ENCODE measurements around the gene GALNT1.

The GALNT1 gene

DNA sequence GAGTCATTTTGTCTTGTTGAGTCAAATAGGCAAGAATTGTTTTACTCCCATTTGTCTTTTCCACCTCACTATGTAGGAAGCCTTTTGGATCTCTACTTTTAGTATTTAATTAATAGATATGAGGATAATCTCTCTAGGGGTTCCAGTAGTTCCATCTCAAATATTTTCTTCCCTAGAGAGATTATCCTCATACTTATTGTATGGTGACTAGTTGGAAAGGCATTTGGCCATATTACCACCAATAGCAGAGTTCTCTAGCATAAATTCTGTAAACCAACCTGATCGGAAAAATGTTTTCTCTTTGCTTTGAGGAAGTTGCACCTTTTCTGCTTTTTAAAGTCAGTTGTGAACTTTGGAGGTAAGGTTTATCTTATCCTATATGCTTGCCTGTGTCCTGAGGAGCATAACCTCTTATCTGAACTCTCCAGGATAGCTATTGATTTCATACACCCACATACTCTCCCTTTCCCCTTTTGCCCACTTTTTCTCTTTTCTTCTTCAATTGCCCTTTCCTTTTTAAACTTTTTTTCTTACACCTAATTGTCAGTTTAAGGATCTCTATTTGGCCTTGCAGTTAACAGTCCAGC, 100.8 kb downstream of the GALNT1 start:
- no peak for DNase-seq

DNA sequence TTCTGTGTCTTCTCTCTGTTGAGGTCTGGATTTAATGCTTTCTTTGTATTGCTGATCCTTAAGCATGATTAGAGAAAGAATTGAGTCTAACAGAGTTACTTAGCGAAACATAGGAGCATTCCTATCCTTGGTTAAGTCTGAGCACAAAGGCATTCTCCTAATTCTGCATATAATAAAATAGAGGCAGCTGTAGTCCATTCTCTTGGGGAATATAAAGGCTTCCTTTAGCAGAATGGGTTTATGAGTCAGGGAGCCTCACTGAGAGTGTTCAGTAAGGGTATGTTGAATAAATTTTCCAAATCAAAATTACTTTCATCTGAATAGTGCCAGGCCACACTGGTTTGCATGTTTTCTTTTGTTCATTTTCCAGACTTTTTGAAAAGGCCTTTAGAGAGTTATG, 101.5 kb downstream of the GALNT1 start:
- DNase-seq: no peak

DNA sequence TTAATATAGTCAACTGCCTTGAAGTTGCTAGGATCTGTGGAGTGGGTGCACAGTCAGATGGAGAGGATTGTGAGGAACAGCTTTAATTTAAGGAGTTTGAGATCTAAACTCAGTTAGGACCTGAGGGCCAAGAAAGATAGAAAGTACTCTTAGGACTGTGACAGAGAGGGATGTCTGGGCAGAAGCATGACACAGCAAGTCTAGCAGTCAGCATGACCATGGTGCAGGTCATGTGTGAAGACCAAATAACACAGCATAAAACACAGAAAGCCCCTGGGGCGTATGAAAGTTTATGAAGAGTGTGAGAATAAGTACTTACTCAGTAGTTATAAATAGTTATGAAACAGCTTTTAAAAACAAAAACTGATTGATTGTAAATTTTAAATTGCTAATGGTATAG, 107.2 kb downstream of the GALNT1 start:
- no peak for DNase-seq

DNA sequence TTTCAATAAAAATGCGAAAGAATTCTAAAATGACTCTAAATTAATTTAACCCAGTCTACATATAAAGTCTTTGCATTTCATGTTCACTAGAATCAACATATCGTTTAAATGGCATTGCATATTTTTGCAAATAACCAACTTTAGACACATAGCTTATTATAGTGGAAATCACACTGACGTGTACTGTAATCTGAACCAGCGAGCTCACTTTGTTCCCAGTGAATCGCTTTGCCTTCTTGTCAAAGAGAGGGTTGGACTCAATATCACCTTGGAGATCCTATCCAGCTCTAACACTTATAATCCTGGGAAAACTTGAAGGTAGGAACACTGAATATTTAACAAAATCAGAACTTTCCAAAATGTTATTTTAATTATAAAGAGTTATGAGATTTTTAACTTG, 108.2 kb downstream of the GALNT1 start:
- no peak for DNase-seq

DNA sequence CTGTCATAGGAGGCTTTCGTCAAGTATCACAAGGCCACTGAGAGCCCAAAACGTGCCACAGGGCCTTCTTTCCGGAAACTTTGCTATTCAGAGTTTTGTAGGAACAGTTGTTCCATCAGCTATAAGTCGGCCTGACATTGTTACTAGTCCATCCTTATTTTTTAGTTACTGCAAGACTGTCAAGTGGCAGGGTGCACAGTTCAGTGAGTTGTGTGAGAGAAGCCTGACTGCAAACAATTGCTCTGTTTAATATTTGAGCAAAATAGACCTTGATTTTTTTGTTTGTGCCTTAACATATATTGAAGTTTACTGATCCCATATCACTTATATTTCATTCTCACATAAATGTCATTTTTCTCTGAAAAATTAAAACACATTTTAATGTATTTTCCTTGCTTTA, 110.1 kb downstream of the GALNT1 start:
- no peak for DNase-seq

DNA sequence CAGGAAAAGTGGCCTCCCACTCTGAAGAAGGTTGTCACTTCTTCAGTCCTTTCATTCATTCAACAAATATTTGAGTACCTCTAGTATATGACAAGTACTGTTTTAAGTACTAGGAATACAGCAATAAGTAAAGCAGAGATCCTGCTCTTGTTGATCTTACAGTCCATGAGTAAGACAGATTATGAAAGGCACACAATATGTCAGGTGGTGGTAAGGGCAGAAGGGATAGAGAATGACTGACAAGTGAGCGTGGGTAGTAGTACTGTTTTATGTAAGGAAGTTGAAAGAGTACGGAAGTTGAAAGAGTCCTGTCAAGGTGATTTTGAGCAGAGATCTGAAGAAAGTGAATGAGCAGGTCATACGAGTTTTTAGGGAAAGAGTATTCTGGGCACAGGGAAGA, 111.3 kb downstream of the GALNT1 start:
- no peak for DNase-seq

DNA sequence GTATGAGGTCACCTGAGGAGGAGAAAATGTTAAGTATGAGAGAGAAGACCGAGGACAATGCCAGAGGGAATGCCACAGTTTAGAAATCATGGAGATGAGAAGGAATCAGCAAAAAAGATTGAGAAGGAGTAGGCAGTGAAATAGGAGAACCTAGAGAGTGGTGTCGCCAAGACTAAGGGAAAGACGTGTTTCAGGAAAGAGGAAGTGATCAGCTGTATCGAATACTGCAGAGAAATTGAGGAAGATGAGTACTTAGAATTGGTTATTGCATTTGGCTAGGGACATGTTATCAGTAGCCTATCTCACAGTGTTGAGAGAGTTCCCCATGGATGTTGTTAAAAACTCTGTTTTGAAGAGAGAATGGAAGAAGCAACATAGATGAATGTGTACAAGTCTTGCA, 112.3 kb downstream of the GALNT1 start:
- no peak for DNase-seq

DNA sequence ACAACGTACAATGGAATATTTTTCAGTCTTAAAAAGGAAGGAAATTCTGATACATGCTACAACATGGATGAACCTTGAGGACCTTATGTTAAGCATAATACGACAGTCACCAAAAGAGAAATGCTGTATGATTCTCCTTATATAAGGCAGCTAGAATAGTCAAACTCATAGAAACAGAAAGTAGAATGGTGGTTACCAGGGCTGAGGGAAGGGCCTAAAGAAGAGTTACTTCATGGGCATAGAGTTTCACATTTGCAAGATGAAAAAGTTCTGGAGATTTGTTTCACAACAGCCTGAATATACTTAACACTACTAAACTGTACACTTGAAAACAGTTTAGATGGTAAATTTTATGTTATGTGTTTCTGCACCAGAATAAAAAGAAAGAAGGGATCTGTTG, 113.3 kb downstream of the GALNT1 start:
- DNase-seq: no peak

DNA sequence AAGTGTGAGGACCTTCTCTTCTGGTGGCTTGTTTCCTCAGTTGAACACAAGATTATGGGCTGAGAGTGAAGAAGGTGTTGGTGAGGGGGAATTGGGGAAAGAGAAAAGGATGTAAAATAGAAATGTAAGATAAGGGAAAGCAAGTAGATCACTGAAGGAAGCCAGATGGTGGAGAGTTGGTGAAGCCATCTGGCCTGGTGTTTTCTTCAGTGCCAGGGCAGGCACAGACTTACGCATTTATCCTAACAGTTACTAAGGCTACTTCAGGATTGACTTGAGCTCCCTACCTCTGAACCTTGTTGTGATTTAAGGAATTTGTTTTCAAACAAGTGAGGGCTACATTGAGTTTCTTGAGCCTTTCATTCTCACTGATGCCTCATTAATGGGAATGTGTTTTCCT, 113.8 kb downstream of the GALNT1 start:
- no peak for DNase-seq

DNA sequence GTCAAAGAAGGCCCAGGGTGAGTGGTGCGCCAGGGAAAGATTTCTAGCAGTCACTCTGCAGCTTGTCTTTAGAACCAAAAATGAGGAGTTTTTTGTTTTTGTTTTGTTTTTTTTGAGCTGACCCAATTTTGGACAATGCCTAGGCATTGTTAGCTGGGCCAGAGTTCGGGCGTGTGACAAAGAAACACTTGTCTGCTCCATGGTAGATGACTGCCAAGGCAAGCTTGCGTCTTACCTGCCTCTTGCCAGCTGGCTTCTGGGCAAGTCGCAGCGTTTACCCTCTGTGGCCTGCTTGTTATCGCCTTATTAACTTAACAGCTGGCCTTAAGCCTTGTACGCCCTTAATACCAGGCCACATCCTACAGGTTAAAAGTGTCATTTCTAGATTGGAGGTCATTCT, 114.3 kb downstream of the GALNT1 start:
- DNase-seq: no peak

DNA sequence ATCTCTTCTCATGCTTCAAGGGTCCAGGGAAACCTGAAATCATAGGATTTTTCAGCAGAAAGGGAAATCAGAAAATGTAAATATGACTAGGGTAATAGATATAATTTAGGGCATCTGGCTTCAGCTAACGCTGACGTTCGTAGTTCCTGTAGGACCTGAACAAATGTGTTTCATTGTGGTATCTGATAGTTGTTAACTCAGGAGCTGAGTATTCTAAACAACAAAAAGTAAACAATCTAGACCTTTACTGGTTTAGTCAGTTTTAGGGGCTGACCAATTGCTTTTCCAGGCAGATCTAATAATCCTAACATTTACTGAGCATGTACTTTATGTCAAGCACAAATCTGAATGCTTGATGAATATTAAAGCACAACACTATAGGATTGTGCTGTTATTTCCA, 114.8 kb downstream of the GALNT1 start:
- DNase-seq: no peak

DNA sequence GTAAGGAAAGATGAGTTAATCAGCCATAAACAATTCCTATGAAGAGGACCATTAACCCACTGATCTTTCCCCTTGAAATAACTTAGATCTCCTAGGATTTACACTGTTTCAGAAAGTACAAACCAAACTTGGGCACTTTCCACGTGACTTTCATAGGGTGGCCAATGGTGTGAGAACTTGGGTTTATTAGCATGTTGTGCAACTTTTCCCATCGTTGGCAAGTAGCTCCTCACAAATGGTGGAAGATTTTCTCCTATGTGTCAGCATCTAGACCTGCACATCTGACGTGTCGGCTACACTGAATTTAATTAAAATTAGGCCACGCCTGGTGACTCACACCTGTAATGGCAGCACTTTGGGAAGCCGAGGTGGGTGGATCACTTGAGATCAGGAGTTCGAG, 116.3 kb downstream of the GALNT1 start:
- no peak for DNase-seq

DNA sequence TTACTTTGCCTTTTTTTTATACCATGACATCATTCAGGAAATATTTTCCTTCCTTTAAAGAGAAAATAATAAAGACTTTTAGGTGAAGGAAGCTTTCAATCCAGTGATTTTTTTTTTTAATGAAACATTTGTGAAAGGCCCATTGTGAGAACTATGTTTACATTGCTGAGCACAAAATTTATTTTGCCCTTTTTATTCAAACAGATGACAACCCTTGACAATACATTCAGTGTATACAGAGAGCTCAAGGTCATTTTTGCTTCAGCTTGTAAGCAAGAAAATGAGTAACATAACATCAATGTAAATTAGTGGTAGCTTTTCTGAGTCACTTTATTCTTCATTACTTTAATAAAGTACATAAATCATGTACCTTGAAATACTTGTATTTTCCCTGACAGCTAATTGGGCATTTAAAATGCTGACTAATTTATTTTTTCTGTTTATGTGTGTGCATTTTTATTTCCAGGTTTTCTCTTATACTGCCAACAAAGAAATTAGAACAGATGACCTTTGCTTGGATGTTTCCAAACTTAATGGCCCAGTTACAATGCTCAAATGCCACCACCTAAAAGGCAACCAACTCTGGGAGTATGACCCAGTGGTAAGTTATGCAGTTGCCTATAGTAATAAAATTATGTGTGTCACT, 121.6 kb downstream of the GALNT1 start:
- DNase-seq: no peak

DNA sequence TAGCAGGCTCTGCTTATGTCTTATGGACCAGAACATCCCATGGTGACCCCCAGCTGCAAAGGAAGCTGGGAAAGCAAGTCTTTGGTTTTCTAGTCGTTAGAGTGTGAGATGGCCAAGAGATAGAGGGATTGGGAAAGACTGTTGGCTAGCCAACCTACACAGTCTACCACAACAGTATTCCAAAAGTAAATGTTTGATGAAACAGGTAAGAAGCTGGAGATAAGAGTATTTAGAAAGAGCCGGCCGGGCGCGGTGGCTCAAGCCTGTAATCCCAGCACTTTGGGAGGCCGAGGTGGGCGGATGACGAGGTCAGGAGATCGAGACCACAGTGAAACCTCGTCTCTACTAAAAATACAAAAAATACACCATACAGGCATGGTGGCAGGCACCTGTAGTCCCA, 124.4 kb downstream of the GALNT1 start:
- DNase-seq: no peak

DNA sequence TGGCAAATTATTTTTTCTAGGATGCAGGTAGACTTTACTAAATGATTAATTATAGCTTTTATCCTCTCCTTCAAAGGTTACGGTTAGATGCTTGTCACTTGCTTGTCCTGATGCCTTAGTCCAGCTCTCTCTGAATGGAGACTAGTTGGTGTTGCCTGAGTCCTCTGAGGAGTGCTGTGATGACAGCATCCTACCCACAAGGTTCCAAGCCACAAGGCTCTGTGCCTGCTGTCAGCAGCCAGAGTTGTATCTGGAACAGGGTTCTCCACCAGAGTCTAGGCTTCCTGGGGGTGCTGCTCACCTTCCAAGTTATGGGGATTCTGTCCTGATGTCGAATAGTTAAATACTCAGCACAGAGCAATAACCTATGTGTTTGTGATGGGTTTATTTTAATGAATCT, 125.7 kb downstream of the GALNT1 start:
- DNase-seq: no peak

DNA sequence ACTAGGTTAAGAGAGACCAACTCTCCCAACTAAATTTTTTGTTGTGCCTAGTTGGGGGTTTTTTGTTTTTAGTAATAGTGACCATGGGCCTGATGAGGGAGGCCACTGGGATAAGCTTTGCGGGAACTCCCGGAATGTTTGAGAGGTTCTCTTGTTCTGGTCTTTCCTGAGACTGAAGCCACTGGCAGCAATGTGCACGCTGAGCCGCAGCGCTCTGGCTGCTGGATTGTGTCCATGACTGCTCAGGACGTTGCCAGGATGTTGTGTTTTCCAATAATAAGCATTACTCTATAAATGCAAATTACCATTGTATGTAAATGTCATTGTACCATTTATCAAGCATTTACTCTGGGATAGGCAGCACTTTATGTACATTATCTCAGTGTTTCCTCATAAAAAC, 126.1 kb downstream of the GALNT1 start:
- no peak for DNase-seq

DNA sequence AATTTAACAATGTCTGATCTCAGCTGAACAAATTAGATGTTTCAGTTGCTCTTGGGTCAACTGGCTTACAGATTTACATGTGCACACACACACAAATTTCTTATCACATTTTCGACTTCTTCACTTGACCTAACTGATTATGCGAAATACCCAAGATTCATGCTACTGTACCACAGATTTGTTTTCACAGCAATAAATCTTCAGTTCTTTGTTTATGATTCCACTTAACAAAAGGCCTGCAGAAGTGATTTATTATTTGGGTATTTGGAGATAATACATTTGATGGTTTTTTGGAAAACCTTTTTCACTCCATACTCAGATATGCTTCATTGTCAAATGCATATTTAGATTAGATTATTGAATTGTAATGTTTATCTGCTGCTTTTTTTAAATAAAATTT, 129.0 kb downstream of the GALNT1 start:
- DNase-seq: no peak

DNA sequence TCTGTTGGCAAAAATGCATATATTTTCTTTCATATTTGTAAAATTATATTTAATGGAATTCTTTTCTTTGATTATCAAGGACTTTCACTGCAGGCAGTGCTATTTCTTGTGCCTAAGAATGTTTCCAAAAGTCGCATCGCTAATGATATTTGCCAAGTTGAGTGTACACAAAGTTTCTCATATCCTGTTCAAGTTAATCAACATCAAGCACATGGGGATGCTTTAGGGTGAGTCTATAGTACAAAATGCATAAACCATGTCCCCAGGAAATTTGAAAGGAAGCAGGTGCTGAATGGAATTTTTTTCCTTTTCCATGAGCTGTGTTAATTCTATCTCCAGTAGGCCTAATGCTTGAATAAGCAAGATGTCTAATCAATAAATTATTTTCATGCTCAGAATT, 129.7 kb downstream of the GALNT1 start:
- no peak for DNase-seq

DNA sequence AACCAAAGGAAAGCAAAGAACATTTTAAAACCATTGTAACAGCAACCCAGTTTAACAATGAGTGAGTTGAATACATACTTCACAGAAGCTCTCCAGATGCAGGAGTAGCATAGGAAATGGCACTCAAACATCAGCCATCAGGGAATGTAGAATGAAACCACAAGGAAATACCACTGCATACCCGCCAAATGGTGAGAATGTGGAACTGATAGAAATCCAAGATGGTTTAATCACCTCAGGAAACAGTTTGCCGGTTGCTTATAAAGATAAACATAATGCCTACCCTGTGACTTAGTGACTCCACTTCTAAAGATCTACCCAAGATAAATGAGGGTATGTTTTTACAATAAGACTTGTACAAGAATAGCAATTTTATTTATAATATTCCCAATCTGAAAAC, 132.0 kb downstream of the GALNT1 start:
- DNase-seq: no peak

DNA sequence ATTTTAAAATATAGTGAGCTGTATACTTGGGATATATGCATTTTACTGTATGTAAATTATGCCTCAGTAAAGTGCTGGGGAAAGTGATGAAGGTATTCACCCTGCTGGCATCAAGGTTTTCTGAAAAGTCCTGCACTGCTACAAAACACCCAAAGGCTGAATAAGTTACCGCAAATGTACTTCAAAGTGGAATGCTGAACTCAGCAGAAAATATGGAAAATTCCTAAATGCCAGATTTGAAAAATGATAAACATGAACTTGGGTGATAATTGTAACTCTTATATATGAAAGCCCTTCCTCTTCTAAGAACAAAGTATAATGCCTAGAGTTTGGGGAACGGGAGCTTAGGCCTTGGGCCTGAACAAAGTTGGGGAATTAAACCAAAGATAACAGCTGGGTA, 133.0 kb downstream of the GALNT1 start:
- DNase-seq: no peak

DNA sequence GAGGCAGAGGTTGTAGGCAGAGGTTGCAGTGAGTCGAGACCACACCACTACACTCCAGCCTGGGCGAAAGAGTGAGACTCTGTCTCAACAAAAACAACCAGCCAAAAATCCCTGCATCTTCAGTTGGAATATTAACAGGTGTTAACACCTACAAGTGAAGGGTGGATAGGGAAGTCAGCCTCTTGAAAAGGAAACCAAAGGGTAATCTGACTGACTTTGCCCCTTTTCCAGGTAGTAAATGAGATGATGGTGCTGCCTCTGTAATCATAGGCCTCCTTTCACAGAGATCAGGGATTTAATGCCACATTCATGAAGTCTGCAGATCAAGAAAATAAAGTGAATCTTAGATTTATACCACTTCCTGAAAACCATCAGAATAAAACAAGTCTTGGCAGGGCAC, 133.6 kb downstream of the GALNT1 start:
- DNase-seq: no peak

DNA sequence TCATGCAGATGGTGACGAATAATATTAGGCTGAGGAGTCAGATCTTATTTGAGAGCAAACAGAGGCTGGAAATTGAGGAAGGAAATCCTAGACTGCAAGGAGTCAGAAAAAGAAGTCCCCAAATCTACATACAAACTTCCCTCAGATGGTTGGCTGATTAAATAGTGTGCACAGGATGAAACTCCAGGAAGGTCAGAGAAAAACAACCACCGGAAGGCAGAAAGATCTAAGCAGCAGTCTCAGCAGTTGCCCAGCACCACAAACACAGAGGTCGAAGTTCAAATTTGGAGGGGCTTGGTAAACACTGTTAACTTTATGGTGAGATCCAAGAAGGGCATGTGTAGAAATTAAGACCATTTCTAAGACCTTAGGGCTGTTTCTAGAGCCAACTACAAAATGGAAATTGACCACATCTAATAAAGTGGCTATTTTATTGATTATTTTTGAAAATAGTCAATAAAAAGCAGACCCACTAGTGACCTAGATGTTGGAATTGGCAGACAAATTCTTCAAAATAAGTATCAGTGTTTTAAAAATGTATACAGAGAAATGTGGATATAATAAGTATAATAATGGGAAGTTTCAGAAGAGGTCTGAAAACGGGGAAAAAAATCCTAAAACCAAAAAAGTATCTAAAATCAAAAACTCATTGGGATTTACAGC, 134.8 kb downstream of the GALNT1 start:
- no peak for DNase-seq

DNA sequence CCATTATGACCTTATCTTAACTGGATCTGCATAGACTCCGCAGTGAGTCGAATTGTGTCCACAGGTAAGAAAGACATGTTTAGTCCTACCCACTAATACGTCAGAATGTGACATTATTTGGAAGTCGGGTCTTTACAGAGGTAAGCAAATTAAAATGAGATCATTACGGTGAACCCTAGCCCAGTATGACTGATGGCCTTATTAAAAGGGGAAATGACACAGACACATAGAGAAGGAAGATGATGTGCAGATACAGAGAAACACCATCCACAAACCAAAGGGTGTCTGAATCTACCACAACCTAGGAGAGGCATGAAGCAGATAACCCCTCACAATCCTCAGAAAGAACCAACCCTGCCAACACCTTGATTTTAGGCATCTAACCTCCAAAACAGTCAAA, 135.6 kb downstream of the GALNT1 start:
- DNase-seq: no peak

DNA sequence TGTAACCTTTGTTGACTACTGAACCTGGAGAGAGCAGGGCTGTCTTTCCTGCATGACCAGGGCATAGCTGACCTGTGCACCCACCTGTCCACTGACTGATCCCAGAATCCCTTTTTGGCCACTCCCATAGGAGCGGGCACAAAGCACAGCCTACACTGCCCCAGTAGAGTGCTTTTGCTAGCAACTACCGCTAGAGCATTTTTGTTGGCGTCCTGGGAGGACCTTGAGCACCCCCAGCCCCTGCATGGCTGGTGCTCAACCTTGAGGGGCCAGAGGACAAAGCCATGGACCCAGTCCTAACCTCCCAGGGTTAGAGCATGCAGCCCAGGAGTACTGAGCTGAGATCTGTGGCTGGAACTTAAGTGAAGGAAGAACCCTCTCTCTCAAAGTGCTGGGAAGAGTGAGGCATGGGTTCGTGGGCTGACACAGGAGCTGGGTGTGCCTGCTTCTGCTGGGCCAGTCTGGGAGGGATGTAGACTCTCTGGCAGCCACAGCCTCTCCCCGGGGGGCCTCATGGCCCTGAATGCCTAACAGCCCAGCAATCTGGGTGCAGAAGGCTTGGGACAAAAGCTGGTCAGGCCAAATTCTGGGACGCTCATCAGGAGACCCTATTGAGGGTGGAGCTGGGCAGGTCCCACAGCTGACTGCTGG, 140.0 kb downstream of the GALNT1 start:
- DNase-seq: no peak

Data from activated CD4-positive, alpha-beta T cell treated with anti-CD3 and anti-CD28 coated beads, Interleukin-2, amount 50 U/mL, for 4 hours (primary cell).